BLaER1 (cell line): ENCODE measurements around the gene LHX3.

ENCODE experiments used
- H3K27ac ChIP-seq: shearing (Covaris generic); formaldehyde crosslinking; 2 replicates; pipeline ENCODE4 v1.8.1; 2022
- H3K27me3 ChIP-seq: shearing (Covaris generic); formaldehyde crosslinking; 2 replicates; pipeline ENCODE4 v1.8.1; 2022
- H3K36me3 ChIP-seq: shearing (Covaris generic); formaldehyde crosslinking; 2 replicates; pipeline ENCODE4 v1.8.1; 2022
- H3K4me1 ChIP-seq: shearing (Covaris generic); formaldehyde crosslinking; 2 replicates; pipeline ENCODE4 v1.8.1; 2022
- H3K4me2 ChIP-seq: shearing (Covaris generic); formaldehyde crosslinking; 2 replicates; pipeline ENCODE4 v1.8.1; 2022
- H3K4me3 ChIP-seq: shearing (Covaris generic); formaldehyde crosslinking; 2 replicates; pipeline ENCODE4 v1.8.1; 2022
- H3K9ac ChIP-seq: shearing (Covaris generic); formaldehyde crosslinking; 2 replicates; pipeline ENCODE4 v1.8.1; 2022
- H3K9me3 ChIP-seq: shearing (Covaris generic); formaldehyde crosslinking; 2 replicates; pipeline ENCODE4 v1.8.1; 2022
- H4K20me1 ChIP-seq: shearing (Covaris generic); formaldehyde crosslinking; 2 replicates; pipeline ENCODE4 v1.8.1; 2022
- Cebpa-rat ChIP-seq: shearing (Covaris generic); IDR thresholded peaks from 2 replicates; pipeline ENCODE4 v1.8.1; 2022

The LHX3 gene

DNA sequence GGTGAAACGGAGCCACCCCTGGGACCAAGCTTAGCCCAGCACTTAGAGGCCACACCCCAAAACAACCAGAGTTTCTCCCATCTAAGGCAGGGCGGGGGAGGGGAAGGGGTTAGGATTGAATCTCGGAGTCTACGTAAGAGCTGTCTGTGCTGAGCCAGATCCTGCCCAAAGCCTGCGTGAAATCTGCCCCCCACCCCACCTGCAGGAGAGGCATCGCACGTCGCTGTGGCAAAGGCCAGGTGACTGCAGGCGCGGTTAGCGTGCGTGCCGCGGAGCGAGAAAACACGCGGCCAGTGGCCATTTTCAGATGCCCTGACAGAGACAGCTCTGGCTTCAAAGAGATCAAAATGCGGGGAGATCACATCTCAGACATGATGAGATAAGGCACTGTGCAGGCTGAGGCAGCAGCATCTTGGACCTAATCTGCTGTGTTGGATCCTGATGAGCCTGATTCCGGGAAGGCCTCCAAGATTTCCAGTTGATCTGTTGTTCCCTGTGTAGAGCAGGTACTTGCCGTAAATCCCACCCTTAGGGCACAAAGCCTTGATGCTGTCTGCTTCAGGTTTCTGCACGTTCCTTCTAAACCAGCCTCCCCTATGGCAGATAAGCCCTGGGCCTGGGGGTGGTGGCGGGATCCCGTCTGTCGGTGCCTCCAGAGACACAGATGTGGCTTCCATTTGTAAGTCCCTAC lies 43.2 kb upstream of the LHX3 start:
- peaks cover 82% of the 10 kb centered on the region for H3K4me1 ChIP-seq
- no peak overlapping the region for H3K4me3 ChIP-seq
- no peak overlapping the region for H3K27ac ChIP-seq
- no peak for TF ChIP-seq Cebpa-rat
- peaks cover 23% of the 10 kb centered on the region for H4K20me1 ChIP-seq
- peak overlapping the region; percentile 74 for H3K4me2 ChIP-seq
- H3K27me3 ChIP-seq: no peaks in the 10 kb centered on the region
- no peak overlapping the region for H3K9ac ChIP-seq
- no peaks in the 10 kb centered on the region for H3K36me3 ChIP-seq
- no peaks in the 10 kb centered on the region for H3K9me3 ChIP-seq

DNA sequence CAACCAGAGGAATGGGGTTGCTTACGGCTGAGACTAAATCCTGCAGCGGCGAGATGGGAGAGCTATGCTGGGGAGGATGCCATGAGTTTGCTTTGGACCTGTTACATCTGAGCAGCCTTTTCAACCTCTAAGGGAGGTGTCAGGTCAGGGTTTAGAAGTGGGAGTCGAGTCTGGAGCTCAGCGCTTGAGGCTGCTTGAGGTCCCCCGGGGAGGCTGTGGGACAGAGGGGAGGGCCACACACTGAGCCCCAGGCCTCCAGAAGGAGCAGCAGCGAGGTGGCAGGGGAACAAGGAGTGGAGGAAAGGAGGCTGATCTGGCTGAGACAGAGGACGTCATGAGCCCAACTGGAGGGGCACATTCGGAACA lies 42.6 kb upstream of the LHX3 start:
- Histone ChIP-seq H4K20me1 (peaks cover 29% of the 10 kb centered on the region), H3K27me3 (no peaks in the 10 kb centered on the region), H3K4me2 (peak overlapping the region; percentile 74), H3K4me1 (peaks cover 82% of the 10 kb centered on the region), H3K9me3 (no peaks in the 10 kb centered on the region), H3K4me3 (no peak overlapping the region), H3K36me3 (no peaks in the 10 kb centered on the region), H3K9ac (no peak overlapping the region), H3K27ac (no peak overlapping the region)
- TF ChIP-seq Cebpa-rat: no peak

GRCh38 chr9:136246849-136247550 lies 42.1 kb upstream of the LHX3 start:
- no peak for TF ChIP-seq Cebpa-rat
- peaks cover 34% of the 10 kb centered on the region for H4K20me1 ChIP-seq
- H3K9ac ChIP-seq: peak overlapping the region; percentile 25; the same call in 1 of the 2 replicates
- H3K4me2 ChIP-seq: peak overlapping the region; percentile 74
- H3K27me3 ChIP-seq: no peaks in the 10 kb centered on the region
- H3K27ac ChIP-seq: peak overlapping the region; percentile 16; the same call in 1 of the 2 replicates
- peaks cover 82% of the 10 kb centered on the region for H3K4me1 ChIP-seq
- H3K4me3 ChIP-seq: no peak overlapping the region
- H3K9me3 ChIP-seq: no peaks in the 10 kb centered on the region
- no peaks in the 10 kb centered on the region for H3K36me3 ChIP-seq

DNA sequence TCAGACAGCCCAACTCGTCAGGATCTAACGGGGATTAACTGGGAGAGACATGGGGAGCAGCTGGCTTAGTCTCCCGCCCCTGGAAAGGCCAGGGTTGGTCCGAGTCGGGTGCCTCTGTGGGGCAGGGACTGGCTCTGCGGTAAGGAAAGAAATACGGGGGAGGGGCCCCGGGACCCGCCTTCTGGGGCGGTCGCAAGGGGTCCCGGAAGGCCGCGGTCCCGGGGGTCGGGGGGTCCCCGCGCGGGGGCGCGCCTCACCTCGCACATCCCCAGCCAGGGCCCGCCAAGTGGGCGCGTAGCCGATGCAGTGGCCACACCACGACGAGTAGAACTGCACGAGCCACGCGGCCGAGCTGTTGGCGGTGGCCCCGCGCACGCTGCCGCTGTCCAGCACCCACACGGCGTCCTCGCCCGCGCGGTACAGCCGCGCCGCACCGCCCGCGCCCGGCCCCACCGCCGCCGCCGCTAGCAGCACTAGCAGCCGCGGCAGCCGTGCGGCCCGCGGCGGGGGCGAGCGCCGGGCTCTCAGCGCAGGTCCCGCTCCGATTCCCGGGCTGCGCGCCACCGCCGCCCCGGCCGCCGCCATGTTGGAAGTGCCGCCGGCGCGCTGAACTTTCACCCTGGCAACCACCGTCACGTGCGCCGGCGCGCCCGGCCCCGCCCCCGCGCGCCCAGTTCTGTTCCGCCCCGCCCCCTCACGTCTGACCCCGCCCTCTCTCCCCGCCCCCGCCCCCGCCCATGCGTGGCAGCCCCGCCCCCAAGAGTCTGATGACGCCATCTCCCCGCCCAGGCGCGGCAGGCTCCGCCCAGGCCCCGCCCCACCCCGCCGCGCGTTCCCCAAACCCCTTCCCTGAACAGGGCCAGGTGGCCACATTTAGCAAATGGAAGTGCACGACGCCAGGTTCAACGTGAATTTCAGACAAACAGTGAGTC lies 40.6 kb upstream of the LHX3 start, which contains the start of gene QSOX2:
Gene QSOX2, minus strand, starts transcription at position 594 of the 932 bp plus-strand sequence. Its CDS starts 9 bp downstream, at position 585.
- Histone ChIP-seq H3K36me3 (0 out of 2 replicates have a peak, but pooled peaks cover 10% of the 10 kb centered on the region), H3K4me1 (peaks cover 82% of the 10 kb centered on the region), H3K4me2 (peak within 1 kb of the TSS; percentile 94), H3K4me3 (peak within 1 kb of the TSS; percentile 96), H3K27me3 (no peaks in the 10 kb centered on the region), H4K20me1 (peaks cover 49% of the 10 kb centered on the region), H3K27ac (peak within 1 kb of the TSS; percentile 85), H3K9ac (peak within 1 kb of the TSS; percentile 87), H3K9me3 (no peaks in the 10 kb centered on the region)
- TF ChIP-seq Cebpa-rat: no peak

- Histone ChIP-seq H3K36me3 (0 out of 2 replicates have a peak, but pooled peaks cover 10% of the 10 kb centered on the region), H3K4me2 (peak overlapping the region; percentile 94), H4K20me1 (peaks cover 55% of the 10 kb centered on the region), H3K9ac (peak overlapping the region; percentile 87), H3K4me1 (peaks cover 82% of the 10 kb centered on the region), H3K27me3 (no peaks in the 10 kb centered on the region), H3K27ac (peak overlapping the region; percentile 85), H3K9me3 (no peaks in the 10 kb centered on the region), H3K4me3 (peak overlapping the region; percentile 96)
- TF ChIP-seq Cebpa-rat: no peak
Observed at GRCh38 chr9:136244969-136245218, 40.0 kb upstream of the LHX3 start.

- H3K27me3 ChIP-seq: no peaks in the 10 kb centered on the region
- peak overlapping the region; percentile 85 for H3K27ac ChIP-seq
- peak overlapping the region; percentile 87 for H3K9ac ChIP-seq
- H3K9me3 ChIP-seq: no peaks in the 10 kb centered on the region
- 0 out of 2 replicates have a peak, but pooled peaks cover 10% of the 10 kb centered on the region for H3K36me3 ChIP-seq
- peak overlapping the region; percentile 94 for H3K4me2 ChIP-seq
- H3K4me1 ChIP-seq: peaks cover 87% of the 10 kb centered on the region
- H3K4me3 ChIP-seq: peak overlapping the region; percentile 96
- TF ChIP-seq Cebpa-rat: no peak
- peaks cover 61% of the 10 kb centered on the region for H4K20me1 ChIP-seq
Observed at GRCh38 chr9:136244122-136244968, 39.4 kb upstream of the LHX3 start.

- H4K20me1 ChIP-seq: peaks cover 68% of the 10 kb centered on the region
- peak overlapping the region; percentile 85 for H3K27ac ChIP-seq
- no peak for TF ChIP-seq Cebpa-rat
- H3K4me2 ChIP-seq: peak overlapping the region; percentile 94
- peak overlapping the region; percentile 96 for H3K4me3 ChIP-seq
- peaks cover 92% of the 10 kb centered on the region for H3K4me1 ChIP-seq
- H3K36me3 ChIP-seq: 0 out of 2 replicates have a peak, but pooled peaks cover 10% of the 10 kb centered on the region
- H3K9ac ChIP-seq: peak overlapping the region; percentile 87
- no peaks in the 10 kb centered on the region for H3K9me3 ChIP-seq
- no peaks in the 10 kb centered on the region for H3K27me3 ChIP-seq
Observed at GRCh38 chr9:136243631-136244030, 38.7 kb upstream of the LHX3 start.

- H3K27me3 ChIP-seq: no peaks in the 10 kb centered on the region
- peak overlapping the region; percentile 85; the same call in 1 of the 2 replicates for H3K27ac ChIP-seq
- 0 out of 2 replicates have a peak, but pooled peaks cover 10% of the 10 kb centered on the region for H3K36me3 ChIP-seq
- H3K9me3 ChIP-seq: no peaks in the 10 kb centered on the region
- peak overlapping the region; percentile 87 for H3K9ac ChIP-seq
- H3K4me1 ChIP-seq: peaks cover 92% of the 10 kb centered on the region
- H4K20me1 ChIP-seq: peaks cover 74% of the 10 kb centered on the region
- H3K4me3 ChIP-seq: peak overlapping the region; percentile 96; the same call in 1 of the 2 replicates
- H3K4me2 ChIP-seq: peak overlapping the region; percentile 94
- TF ChIP-seq Cebpa-rat: no peak
Observed at GRCh38 chr9:136242918-136243525, 38.1 kb upstream of the LHX3 start.
